A673 (cell line): ENCODE measurements around the gene TAMALIN.

Source experiments
- CTCF ChIP-seq: fragments of 300-800, 200-600 bp; sonication (generic); conservative IDR thresholded peaks from 2 replicates; pipeline ENCODE4 v1.5.1; 2017; ENCODE audit warnings: low read depth, mild to moderate bottlenecking, antibody characterized with exemption, low read length, moderate library complexity, mixed read lengths
- EZH2 ChIP-seq: fragments of 200-600 bp; sonication (generic); IDR thresholded peaks from 2 replicates; pipeline ENCODE4 v1.6.1; 2017; ENCODE audit warnings: borderline replicate concordance, low read depth, mild to moderate bottlenecking, mixed read lengths, antibody characterized with exemption, low read length; ENCODE audit not compliant: poor library complexity, severe bottlenecking

DNA sequence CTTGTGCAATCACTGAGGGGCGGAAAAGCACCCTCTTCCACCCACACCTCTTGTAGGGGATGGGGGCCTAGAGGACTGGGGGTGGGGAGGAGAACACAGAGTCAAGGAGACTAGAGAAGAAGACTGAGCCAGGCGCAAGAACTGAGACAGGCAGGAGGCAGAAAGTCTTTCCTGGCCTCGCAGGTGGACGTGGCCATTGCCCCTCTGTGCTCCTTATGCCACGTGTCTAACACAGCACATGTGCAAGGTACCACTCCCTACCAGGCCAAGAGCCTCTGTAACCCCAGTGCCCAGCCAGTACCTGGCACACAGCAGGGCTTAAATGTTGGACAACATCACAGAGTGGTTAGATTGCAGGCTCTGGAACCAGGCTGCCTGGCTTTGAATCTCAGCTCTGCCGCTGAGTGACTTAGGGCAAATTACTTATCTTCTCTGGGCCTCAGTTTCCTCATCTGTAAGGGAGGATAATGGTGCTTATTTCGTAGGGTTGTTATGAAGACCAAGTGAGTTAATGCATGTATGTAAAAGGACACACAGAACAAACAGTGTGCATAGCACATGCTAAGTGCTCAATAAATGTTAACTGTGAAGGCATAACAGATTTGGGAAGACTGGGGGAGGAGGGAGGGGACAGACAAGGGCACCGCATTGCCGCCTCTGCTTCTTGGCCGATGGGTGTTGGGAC, 1.4 kb upstream of the TAMALIN start:
- TF ChIP-seq CTCF (no peak), EZH2 (no peak)
